Neural cell (in vitro differentiated cells): ENCODE results near the gene ADAP2.

Source experiments
- EP300 ChIP-seq: fragments of 450-650 bp; conservative IDR thresholded peaks from 2 replicates; pipeline ENCODE4 v1.6.1; 2014; ENCODE audit warnings: antibody characterized with exemption, mild to moderate bottlenecking, moderate library complexity; ENCODE audit not compliant: poor library complexity, severe bottlenecking
- EZH2 ChIP-seq: fragments of 200-600, 300-800 bp; shearing (Covaris generic), sonication (generic); IDR thresholded peaks from 2 replicates; pipeline ENCODE4 v1.6.1; 2014; ENCODE audit warnings: antibody characterized with exemption, low read length, borderline replicate concordance, mild to moderate bottlenecking; ENCODE audit not compliant: insufficient read depth, poor library complexity, severe bottlenecking
- MXI1 ChIP-seq: fragments of 450-650 bp; conservative IDR thresholded peaks from 2 replicates; pipeline ENCODE4 v1.6.1; 2014; ENCODE audit warnings: antibody characterized with exemption, mild to moderate bottlenecking; ENCODE audit not compliant: poor library complexity, severe bottlenecking
- RAD21 ChIP-seq: fragments of 450-650 bp; conservative IDR thresholded peaks from 2 replicates; pipeline ENCODE4 v1.6.1; 2014; ENCODE audit warnings: antibody characterized with exemption, mild to moderate bottlenecking, moderate library complexity
- TAF1 ChIP-seq: IDR thresholded peaks from 2 replicates; pipeline ENCODE4 v1.6.1; 2012; ENCODE audit warnings: low read depth
- TF ChIP-seq, protein P1 (sequence below): fragments of 450-650 bp; IDR thresholded peaks from 2 replicates; pipeline ENCODE4 v1.5.1; 2014; ENCODE audit warnings: antibody characterized with exemption, mild to moderate bottlenecking, moderate library complexity; ENCODE audit not compliant: poor library complexity, severe bottlenecking
- TF ChIP-seq, protein P2 (sequence below): IDR thresholded peaks from 2 replicates; pipeline ENCODE4 v1.6.1; 2012; ENCODE audit warnings: borderline replicate concordance

- TF ChIP-seq, protein P1, sequence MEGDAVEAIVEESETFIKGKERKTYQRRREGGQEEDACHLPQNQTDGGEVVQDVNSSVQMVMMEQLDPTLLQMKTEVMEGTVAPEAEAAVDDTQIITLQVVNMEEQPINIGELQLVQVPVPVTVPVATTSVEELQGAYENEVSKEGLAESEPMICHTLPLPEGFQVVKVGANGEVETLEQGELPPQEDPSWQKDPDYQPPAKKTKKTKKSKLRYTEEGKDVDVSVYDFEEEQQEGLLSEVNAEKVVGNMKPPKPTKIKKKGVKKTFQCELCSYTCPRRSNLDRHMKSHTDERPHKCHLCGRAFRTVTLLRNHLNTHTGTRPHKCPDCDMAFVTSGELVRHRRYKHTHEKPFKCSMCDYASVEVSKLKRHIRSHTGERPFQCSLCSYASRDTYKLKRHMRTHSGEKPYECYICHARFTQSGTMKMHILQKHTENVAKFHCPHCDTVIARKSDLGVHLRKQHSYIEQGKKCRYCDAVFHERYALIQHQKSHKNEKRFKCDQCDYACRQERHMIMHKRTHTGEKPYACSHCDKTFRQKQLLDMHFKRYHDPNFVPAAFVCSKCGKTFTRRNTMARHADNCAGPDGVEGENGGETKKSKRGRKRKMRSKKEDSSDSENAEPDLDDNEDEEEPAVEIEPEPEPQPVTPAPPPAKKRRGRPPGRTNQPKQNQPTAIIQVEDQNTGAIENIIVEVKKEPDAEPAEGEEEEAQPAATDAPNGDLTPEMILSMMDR, result no peak
- TF ChIP-seq EZH2, result no peak
- no peak for TF ChIP-seq MXI1
- TF ChIP-seq, protein P2, sequence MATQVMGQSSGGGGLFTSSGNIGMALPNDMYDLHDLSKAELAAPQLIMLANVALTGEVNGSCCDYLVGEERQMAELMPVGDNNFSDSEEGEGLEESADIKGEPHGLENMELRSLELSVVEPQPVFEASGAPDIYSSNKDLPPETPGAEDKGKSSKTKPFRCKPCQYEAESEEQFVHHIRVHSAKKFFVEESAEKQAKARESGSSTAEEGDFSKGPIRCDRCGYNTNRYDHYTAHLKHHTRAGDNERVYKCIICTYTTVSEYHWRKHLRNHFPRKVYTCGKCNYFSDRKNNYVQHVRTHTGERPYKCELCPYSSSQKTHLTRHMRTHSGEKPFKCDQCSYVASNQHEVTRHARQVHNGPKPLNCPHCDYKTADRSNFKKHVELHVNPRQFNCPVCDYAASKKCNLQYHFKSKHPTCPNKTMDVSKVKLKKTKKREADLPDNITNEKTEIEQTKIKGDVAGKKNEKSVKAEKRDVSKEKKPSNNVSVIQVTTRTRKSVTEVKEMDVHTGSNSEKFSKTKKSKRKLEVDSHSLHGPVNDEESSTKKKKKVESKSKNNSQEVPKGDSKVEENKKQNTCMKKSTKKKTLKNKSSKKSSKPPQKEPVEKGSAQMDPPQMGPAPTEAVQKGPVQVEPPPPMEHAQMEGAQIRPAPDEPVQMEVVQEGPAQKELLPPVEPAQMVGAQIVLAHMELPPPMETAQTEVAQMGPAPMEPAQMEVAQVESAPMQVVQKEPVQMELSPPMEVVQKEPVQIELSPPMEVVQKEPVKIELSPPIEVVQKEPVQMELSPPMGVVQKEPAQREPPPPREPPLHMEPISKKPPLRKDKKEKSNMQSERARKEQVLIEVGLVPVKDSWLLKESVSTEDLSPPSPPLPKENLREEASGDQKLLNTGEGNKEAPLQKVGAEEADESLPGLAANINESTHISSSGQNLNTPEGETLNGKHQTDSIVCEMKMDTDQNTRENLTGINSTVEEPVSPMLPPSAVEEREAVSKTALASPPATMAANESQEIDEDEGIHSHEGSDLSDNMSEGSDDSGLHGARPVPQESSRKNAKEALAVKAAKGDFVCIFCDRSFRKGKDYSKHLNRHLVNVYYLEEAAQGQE, result no peak
- TF ChIP-seq TAF1, result no peak
- TF ChIP-seq EP300, result no peak
- TF ChIP-seq RAD21, result no peak
Observed at GRCh38 chr17:30996486-30996885, 74.7 kb downstream of the ADAP2 start.
